ENCODE results near the gene FGF3.
"Not testable (repeated sequence)": the region's sequence is repeated elsewhere in the genome, so short reads cannot be mapped to it uniquely, and the experiment has no call there.

FGF3 gene

GRCh38 chr11:69801513-69802335, 17.5 kb downstream of the FGF3 start:
- DNase-seq: no peak

- no peak for DNase-seq
Observed at GRCh38 chr11:69800278-69800677, 18.9 kb downstream of the FGF3 start.

- DNase-seq: no peak
Observed at GRCh38 chr11:69799582-69799981, 19.6 kb downstream of the FGF3 start.

GRCh38 chr11:69799097-69799496, 20.1 kb downstream of the FGF3 start:
- DNase-seq: no peak

- no peak for DNase-seq
Observed at GRCh38 chr11:69797737-69798528, 21.3 kb downstream of the FGF3 start.

DNA sequence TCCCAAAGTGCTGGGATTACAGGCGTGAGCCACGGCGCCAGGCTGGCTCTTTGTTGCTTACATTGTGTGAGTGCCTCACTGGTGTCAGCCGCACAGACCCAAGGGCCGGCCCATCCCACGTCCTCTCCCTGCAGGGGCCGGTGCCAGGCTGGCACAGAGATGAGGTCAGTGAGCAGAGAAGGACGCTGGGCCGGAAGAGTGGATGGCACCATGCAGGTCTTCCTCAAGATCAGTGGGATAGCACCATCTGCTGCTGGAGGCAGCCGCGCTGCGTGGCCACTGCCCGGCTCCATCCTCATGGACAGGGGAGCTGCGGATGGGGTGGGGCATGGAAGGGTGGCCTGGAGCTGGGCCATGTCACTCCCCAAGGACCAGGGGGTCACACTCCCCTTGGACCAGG, 22.1 kb downstream of the FGF3 start:
- peak; percentile 14 for DNase-seq

DNA sequence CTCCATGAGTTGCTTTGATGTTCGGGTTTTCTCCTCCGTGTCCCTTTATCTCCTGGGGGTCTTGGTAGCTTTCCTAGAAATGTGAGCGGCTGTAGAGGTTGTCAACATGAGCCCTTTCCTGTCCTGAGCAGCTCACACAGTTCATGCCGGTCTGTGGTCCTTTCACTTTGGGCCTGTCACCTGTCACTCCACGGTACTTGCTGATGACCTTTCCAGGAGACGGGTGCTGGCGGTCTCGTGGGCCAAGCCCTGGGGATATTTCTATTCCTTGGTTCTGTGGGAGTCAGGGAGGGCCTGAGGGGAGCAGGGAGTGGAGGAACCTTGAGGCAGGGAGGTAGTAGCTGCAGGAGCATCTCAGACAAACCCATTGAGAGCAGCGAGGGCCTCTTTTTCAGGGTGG, 23.2 kb downstream of the FGF3 start:
- DNase-seq: no peak

DNA sequence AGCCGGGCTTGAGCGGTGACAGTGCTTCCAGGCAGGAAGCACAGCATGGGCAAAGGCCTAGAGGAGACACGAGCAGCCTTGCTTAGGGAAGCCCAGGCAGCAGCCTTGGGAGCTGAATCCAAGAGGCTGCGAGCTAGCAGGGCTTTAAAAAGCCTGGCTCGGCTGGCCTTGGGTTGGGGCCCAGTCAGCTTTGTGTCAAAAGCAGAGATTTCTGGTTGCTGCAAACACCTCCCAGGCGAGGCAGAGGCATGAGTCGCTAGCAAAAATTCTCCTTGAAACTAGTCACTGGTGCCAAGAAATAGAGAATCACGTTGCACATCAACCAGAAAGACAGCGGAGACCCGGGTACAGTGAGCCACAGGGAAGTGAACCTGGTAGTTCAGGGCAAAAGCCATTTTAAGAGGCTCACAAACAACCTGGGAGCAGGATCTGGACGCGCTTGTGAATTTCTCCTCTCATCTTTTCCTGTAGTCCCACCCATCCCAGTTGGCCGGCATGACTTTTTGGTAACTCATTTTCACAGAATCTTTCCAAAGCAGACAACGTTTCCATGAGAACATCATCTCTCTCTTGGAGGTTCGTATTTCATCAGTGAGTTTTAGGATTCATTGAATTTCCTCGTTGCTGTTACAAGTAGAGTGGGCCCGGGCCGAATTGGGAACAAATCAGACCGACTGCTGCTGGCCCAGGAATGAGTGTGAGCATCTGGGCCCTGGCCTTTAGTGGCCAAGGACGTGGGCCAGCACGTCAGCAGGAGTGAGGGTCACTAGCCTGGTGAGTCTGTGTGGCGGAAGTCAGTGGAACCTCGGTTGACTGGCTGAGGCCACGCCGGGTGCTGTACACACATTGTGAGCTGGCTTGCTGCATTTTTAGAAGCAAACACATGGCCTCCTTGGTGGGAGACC, 27.7 kb downstream of the FGF3 start:
- DNase-seq: peak; percentile 46

DNA sequence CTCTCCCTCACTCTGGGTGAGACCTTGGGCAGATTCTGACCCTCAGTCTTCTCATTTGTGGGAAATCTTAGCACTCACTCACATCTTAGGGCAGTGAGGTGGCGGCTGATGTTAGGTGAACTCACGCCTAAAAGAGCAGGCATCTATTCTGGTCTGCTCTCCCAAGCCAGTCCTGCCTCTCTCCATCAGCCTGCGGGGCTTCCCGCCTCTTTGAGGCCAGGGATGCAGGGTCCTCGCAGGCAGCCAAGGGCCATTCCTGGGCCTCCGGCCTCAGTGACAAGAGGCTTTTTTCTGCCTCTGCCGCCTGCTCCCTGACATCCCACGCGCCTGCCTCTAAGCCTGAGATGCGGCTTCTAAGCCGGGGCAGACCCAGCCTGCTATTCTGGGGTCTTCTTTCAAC, 30.3 kb downstream of the FGF3 start:
- DNase-seq: no peak

DNA sequence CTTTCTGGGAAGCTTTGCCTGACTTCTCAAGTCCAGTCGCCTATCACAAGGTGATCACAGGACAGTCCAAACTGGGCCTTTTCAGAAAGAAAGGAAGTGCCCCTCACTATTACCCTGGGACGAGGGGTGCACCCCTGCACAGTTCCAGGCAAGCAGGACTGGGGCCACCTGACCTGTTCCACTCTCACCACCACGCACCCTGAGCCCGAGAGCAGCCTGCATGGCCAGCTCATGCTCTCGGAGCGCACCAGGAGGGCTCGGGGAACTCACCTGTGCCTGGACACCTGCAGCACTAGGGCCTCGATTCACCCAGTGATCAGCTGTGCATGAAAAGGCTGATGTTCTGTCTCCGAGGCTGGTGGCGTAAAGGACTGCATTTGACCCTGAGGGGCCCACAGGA, 31.3 kb downstream of the FGF3 start:
- DNase-seq: no peak

- no peak for DNase-seq
Observed at GRCh38 chr11:69787457-69787856, 31.8 kb downstream of the FGF3 start.

- no peak for DNase-seq
Observed at GRCh38 chr11:69781241-69781640, 38.0 kb downstream of the FGF3 start.

GRCh38 chr11:69778373-69778772, 40.8 kb downstream of the FGF3 start:
- no peak for DNase-seq

DNA sequence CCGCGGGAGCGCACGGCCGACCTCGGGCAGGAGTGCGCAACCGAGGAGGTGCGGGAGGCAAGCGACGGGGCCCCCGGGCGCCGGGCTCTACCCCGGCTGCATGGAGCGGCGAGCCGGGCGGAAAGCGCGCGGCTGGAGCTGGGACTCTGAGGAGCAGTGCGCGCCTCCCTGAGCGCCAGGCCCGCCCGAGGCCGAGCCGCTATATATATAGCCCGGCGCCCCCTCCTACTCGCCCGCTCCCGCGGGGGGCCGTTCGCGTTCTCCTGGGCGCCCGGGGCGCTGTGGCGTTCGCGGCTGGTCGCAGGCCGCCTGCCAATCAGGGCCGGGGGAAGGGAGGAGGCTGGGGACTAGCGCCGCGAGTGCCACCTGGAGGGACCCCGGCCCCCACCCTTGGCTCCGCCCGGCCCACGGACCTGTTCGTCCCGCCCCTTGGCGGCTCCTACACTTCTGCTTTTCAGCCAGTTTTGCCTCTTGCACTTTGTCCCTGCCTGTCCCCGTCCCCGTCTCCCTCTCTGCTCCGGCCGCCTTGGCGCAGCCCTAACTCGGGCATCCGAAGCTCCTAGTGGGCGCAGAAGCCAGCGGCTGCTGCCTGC, 44.0 kb downstream of the FGF3 start, which contains the start of gene FGF4:
TSS of gene FGF4 (minus strand) at position 179 of the 593 bp plus-strand sequence. CDS start 257 bp downstream, outside the sequence.
- DNase-seq: no peak

GRCh38 chr11:69774354-69775162, 44.7 kb downstream of the FGF3 start:
- DNase-seq: no peak

DNA sequence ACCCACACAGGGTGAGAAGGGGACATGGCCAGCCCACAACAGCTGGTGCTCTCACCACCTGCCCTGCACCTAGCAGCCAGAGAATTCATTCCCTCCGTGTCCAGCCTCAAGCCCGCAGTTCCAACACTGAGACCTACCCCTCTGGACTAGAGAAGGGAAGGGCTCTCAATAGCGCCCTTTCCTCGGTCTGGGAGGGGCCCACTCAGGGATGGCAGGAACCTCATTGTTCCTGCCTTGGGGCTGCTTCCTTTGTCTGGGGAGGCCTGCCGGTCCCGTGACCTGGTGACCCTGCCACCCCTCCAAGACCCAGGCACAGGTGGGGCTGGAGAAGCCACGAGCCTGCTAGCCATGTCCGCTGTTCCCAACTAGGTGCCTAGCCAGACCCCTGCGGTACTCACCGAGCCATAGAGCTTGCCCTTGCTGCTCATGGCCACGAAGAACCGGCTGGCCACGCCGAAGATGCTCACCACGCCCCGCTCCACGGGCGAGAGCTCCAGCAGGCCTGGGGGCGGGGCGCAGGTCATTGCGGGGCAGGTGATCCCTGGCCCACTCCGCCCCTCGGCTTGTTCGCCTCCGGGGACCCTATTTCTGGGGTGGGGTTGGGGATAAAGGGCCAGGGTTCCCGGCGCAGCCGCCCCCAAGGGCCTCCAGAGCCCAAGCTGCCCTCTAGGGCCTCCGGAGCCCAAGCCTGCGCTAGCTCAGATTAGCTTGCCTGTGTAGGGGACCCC, 45.4 kb downstream of the FGF3 start:
- DNase-seq: no peak

DNA sequence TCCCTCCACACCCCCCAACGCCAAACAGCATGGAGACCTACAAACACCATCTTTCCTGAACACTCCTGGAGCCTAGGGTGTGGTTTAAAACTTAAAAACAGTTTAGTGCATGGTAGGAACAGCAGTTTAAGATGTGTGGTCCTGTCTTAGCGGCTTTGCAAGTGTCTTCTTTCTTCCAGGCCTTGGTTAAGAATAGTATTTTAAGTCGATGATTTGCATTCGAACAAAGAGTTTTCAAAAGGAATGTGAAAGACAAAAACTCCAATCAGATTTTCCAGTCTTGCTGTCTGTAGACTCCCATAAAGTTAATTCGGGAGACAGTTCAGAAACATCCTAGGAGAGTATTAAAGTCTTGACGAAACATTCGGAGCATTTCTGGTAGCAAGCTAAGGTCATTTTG, 47.8 kb downstream of the FGF3 start:
- DNase-seq: no peak

DNA sequence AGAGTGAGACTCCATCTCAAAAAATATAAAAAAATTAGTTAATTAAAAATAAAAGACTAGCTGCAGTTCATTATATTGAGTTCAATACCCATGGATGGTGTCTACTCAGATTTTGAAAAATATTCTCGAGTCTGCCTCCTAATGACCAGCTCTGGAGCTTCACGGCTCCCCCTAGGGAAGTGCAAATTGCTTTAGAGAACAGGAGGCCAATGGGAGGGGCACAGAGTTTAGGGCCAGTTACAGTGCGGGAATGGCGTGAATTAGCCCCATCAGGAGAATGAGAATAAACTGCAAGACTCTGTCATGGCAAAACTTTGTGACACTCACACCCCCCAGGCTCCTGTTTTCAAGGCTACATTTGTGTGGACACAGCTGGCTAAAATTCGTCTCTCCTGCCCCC, 48.7 kb downstream of the FGF3 start:
- no peak for DNase-seq

- no peak for DNase-seq
Observed at GRCh38 chr11:69765498-69765995, 53.7 kb downstream of the FGF3 start.

DNA sequence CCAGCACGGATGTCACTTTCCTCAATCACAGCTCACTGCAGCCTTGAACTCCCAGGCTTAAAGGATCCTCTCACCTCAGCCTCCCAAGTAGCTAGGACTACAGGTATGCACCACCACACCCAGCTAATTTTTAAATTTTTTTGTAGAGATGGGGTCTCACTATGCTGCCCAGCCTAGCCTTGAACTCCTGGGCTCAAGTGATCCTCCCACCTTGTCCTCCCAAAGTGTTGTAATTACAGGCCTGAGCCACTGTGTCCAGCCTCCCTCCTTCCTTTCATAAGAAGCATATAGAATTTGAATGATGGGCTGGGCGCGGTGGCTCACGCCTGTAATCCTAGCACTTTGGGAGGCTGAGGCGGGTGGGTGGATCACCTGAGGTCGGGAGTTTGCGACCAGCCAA, 54.3 kb downstream of the FGF3 start:
- not testable (repeated sequence) for DNase-seq

DNA sequence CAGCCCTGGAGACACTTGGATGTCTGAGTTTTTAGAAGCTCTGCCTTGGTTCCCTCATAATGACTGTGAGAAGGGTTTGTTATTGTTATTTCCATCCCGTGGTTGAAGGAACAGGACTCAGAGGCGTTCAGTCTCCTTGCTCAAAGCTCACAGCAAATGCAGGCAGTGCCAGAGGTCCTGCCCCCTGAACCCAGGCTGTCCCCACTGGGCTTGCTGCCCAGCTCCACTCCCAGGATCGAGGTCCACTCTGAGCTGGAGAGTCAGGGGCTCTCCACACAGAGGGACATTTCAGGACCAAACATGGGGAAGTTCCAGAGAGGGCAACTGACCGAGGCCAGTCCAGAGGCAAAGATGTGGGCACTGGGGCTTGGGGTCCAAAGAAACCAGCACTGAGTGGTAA, 58.9 kb downstream of the FGF3 start:
- DNase-seq: no peak

All from kidney glomerular epithelial cell (primary cell).